GM10248 (cell line): Measurements from ENCODE around the gene YEATS4.

Source experiments
- CTCF ChIA-PET: fragments of 300-600 bp; sonication (Branson Sonifier 250); formaldehyde crosslinking; extraction: SDS; loops from one replicate; lab custom pipeline; 2021; ENCODE audit warnings: antibody characterized with exemption; lab: Yijun Ruan, JAX
- POLR2A ChIA-PET: fragments of 350-650 bp; sonication (Branson Sonifier 250); formaldehyde crosslinking; extraction: SDS; loops from one replicate; lab custom pipeline; 2020; ENCODE audit warnings: antibody characterized with exemption; lab: Yijun Ruan, JAX
- DNase-seq: peaks from one replicate; pipeline ENCODE4 v3.0.0; 2012; ENCODE audit errors: extremely low spot score
- TF ChIP-seq, protein P1 (sequence below): IDR thresholded peaks from 2 replicates; pipeline ENCODE4 v1.5.1; 2012; ENCODE audit warnings: mild to moderate bottlenecking, low read depth; ENCODE audit errors: extremely low read depth, missing control alignments, control extremely low read depth

Gene YEATS4

DNA sequence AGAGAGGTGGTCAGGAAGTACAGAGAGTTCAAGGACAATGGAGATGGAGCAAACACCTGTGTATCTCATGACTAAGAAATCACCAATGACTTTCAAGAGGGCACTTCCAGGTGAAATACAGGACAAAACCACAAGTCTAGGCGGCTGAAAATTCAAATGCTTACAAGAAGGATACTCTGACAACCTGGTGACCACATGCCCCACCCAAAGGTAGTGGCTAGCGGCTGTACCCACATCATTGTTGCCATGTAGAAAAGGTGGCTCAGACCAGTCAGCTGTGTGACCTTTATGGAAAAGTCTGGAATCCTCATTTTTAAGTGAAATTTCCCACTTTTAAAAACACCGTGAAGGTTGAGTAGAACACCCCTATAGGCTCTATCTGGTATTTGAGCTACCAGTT, 62.0 kb downstream of the YEATS4 start:
- CTCF ChIA-PET = no interaction called here
- TF ChIP-seq, protein P1, sequence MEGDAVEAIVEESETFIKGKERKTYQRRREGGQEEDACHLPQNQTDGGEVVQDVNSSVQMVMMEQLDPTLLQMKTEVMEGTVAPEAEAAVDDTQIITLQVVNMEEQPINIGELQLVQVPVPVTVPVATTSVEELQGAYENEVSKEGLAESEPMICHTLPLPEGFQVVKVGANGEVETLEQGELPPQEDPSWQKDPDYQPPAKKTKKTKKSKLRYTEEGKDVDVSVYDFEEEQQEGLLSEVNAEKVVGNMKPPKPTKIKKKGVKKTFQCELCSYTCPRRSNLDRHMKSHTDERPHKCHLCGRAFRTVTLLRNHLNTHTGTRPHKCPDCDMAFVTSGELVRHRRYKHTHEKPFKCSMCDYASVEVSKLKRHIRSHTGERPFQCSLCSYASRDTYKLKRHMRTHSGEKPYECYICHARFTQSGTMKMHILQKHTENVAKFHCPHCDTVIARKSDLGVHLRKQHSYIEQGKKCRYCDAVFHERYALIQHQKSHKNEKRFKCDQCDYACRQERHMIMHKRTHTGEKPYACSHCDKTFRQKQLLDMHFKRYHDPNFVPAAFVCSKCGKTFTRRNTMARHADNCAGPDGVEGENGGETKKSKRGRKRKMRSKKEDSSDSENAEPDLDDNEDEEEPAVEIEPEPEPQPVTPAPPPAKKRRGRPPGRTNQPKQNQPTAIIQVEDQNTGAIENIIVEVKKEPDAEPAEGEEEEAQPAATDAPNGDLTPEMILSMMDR = no peak
- no peak for DNase-seq
- POLR2A ChIA-PET = no interaction called here

- ChIA-PET POLR2A (no interaction called here), CTCF (no interaction called here)
- TF ChIP-seq, protein P1 = no peak
- no peak for DNase-seq
Measured at GRCh38 chr12:69423037-69423905, 63.7 kb downstream of the YEATS4 start.

GRCh38 chr12:69425417-69425816, 65.9 kb downstream of the YEATS4 start:
- ChIA-PET CTCF (no interaction called here), POLR2A (no interaction called here)
- DNase-seq = no peak

DNA sequence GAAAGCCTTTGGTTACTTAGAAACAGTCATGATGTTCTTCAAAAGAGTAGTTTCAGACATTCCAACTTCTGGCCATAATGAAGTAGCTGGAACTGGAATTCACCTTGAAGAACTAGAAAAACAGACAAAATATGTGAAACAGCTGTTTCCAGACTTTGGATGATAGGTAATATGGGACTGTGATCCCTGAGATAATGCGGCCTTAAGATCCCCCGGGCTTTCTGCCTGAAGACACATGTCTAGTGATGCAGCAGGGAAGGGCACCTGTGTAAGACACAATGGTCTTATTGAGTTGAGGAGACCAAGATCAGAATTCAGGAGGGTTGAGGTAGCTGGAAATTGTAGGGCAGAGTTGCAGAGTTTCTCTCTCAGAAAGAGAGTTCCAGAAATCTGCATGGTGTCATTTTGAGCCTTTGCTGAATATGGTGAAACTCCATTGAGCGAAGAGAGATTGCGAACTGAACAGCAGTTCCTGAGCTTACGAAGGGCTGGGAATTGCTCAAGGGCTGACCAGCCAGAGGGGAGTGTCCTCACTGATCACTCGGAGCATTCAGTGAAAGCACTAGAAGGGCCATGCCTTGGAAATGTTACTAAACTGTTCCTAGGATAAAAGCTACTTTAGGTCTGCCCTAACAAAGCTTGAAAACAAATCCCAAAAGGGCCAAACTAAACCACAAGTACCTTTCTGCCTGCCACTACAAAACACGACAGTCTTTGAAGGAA, 69.0 kb downstream of the YEATS4 start:
- TF ChIP-seq, protein P1 = no peak
- POLR2A ChIA-PET = no interaction called here
- CTCF ChIA-PET = interaction anchor here (0.7 to 1.3 kb wide), 6 partner anchors 10 to 132 kb away, joined by 3 to 6 read pairs (median 3); no protein-coding TSS in a partner anchor
- no peak for DNase-seq

More at GRCh38 chr12:69425417-69425816, 65.9 kb downstream of the YEATS4 start:
- TF ChIP-seq, protein P1 = no peak

- ChIA-PET POLR2A (no interaction called here), CTCF (no interaction called here)
- no peak for DNase-seq
- TF ChIP-seq, protein P1 = no peak
Measured at GRCh38 chr12:69430942-69431590, 71.5 kb downstream of the YEATS4 start.

- POLR2A ChIA-PET = no interaction called here
- CTCF ChIA-PET = interaction anchor here (1.9 kb wide), 1 partner anchor 12 kb away, joined by 5 read pairs; no protein-coding TSS in a partner anchor
- TF ChIP-seq, protein P1 = no peak
- no peak for DNase-seq
Measured at GRCh38 chr12:69431591-69432222, 72.2 kb downstream of the YEATS4 start.
